HG03558 (cell line): ENCODE measurements around the gene ZDHHC18.
A peak's percentile ranks its signal among the peaks of the same experiment; 100 is the strongest.

Source experiments
- ATAC-seq: cut with Tn5 transposase; IDR thresholded peaks from one replicate; pipeline ENCODE4 v1.9.1; 2021; ENCODE audit warnings: moderate number of reproducible peaks; ENCODE audit not compliant: unreplicated experiment; ENCODE audit errors: extremely low read depth

ZDHHC18 gene

DNA sequence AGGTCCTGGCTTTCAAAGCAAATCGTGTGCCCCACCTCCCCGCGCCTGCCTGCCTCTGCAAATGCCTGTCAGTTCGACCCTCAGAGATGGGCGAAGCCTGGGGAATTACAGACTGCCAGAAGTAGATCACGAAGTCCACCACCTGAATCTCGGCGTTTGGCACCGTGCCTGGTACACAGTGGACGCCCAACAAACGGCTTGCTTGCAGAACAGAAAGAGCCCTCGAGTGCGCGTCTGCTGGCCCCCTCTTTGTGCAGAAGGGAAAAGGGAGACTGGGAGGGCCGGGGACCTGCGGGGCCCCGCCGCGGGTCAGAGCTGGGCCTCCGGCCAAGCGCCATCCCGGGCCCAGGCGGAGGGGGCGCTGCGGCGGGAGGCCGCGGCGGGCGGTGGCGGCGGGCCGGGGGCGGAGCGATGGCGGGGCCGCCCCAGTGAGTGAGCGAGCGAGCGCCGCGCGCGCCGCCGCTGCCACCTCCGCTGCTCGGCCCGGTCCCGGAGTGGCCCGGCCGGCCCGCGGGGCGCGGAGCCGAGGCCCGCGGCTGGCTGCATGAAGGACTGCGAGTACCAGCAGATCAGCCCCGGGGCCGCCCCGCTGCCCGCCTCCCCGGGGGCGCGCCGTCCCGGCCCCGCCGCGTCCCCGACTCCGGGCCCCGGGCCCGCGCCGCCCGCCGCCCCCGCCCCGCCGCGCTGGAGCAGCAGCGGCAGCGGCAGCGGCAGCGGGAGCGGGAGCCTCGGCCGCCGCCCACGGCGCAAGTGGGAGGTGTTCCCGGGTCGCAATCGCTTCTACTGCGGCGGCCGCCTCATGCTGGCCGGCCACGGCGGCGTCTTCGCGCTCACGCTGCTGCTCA, at the start of gene ZDHHC18:
Gene ZDHHC18 (plus strand): TSS at position 428 of the 845 bp plus-strand sequence. CDS start 117 bp downstream, at position 545.
- ATAC-seq: peak; percentile 35

GRCh38 chr1:26779098-26779668, 47.3 kb upstream of the ZDHHC18 start:
- no peak for ATAC-seq

DNA sequence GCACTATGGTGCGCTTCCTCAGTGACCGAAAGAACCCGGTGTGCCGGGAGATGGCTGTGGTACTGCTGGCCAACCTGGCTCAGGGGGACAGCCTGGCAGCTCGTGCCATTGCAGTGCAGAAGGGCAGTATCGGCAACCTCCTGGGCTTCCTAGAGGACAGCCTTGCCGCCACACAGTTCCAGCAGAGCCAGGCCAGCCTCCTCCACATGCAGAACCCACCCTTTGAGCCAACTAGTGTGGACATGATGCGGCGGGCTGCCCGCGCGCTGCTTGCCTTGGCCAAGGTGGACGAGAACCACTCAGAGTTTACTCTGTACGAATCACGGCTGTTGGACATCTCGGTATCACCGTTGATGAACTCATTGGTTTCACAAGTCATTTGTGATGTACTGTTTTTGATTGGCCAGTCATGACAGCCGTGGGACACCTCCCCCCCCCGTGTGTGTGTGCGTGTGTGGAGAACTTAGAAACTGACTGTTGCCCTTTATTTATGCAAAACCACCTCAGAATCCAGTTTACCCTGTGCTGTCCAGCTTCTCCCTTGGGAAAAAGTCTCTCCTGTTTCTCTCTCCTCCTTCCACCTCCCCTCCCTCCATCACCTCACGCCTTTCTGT, 46.0 kb upstream of the ZDHHC18 start:
- no peak for ATAC-seq

DNA sequence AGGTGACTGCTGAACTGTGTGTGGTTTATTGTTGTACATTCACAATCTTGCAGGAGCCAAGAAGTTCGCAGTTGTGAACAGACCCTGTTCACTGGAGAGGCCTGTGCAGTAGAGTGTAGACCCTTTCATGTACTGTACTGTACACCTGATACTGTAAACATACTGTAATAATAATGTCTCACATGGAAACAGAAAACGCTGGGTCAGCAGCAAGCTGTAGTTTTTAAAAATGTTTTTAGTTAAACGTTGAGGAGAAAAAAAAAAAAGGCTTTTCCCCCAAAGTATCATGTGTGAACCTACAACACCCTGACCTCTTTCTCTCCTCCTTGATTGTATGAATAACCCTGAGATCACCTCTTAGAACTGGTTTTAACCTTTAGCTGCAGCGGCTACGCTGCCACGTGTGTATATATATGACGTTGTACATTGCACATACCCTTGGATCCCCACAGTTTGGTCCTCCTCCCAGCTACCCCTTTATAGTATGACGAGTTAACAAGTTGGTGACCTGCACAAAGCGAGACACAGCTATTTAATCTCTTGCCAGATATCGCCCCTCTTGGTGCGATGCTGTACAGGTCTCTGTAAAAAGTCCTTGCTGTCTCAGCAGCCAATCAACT, 45.2 kb upstream of the ZDHHC18 start:
- no peak for ATAC-seq

- ATAC-seq: no peak
Measured at GRCh38 chr1:26782521-26783212, 43.8 kb upstream of the ZDHHC18 start.

GRCh38 chr1:26783646-26784022, 42.9 kb upstream of the ZDHHC18 start:
- ATAC-seq: no peak

GRCh38 chr1:26784023-26784871, 42.2 kb upstream of the ZDHHC18 start:
- ATAC-seq: no peak

- ATAC-seq: no peak
Measured at GRCh38 chr1:26784886-26785285, 41.6 kb upstream of the ZDHHC18 start.

GRCh38 chr1:26785611-26786436, 40.7 kb upstream of the ZDHHC18 start:
- no peak for ATAC-seq

GRCh38 chr1:26786437-26787380, 39.8 kb upstream of the ZDHHC18 start:
- no peak for ATAC-seq

DNA sequence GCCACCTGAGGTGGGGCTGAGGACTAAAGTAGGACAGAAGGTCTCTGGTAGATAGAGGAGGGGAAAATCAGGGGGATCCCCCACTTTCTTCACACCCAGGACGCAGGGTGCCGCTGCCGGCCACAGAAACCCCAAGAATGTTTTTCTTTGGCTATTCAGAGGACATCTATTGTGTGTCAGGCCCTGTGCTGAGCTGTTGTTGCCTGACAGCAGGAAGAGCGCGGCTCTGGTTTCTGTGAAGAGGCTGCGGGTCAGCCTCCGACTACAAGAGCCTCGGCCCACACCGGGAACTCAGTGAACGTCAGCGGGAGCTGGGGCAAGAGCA, 39.1 kb upstream of the ZDHHC18 start:
- peak; percentile 28 for ATAC-seq

GRCh38 chr1:26787706-26788514, 38.6 kb upstream of the ZDHHC18 start, which contains the start of gene PIGV:
Gene PIGV (plus strand): TSS chr1:26787950. CDS start chr1:26790816, 2,866 bp downstream.
- peak; percentile 30 for ATAC-seq

GRCh38 chr1:26788515-26788785, 38.0 kb upstream of the ZDHHC18 start:
- ATAC-seq: no peak

DNA sequence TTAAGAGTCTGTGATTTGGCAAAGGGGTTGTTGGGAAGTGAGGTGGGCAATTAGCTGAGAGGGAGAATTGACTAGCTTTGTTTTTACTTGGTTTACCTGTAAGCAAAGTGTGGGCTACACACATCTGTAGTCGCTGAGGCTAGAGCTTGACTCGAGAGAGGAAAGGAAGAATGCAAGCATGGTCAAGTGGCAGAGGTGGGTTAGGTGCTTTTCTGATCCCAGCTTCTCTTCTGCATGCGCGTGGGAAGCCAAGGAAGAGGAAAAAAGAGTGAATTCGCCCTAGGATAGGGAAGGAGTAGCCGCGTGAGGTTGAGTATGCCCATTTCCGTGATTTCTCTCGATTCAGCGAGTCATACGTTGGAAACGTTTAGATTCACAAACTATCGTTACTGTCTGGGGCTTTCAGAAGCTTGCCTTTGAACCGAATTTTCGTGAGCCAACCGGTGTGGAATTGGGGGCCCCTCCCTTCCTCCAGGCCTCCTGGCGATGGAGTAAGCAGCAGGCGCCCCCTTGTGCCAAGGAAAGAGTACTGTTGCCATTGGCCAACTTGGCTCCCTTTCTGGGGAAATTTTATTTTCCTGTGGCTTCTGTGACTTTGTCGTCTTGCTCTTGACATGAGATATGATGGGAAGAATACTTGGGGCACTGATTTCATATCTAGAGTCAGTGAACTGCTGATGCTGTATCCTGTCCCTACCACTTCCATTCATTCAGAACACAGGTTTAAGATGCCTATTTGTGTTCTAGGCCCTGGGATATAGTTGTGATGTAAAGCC, 37.5 kb upstream of the ZDHHC18 start:
- no peak for ATAC-seq

- ATAC-seq: no peak
Measured at GRCh38 chr1:26789612-26789865, 36.9 kb upstream of the ZDHHC18 start.

GRCh38 chr1:26789931-26790330, 36.6 kb upstream of the ZDHHC18 start:
- ATAC-seq: no peak

- no peak for ATAC-seq
Measured at GRCh38 chr1:26790551-26790953, 35.9 kb upstream of the ZDHHC18 start.
